GM12801 (cell line): ENCODE data around the gene RNF13.

ENCODE experiments used
- TF ChIP-seq, protein P1 (sequence below): IDR thresholded peaks from one replicate; pipeline ENCODE4 v1.5.1; 2011; ENCODE audit warnings: control low read depth; ENCODE audit not compliant: insufficient read length; ENCODE audit errors: extremely low read depth

Gene RNF13

DNA sequence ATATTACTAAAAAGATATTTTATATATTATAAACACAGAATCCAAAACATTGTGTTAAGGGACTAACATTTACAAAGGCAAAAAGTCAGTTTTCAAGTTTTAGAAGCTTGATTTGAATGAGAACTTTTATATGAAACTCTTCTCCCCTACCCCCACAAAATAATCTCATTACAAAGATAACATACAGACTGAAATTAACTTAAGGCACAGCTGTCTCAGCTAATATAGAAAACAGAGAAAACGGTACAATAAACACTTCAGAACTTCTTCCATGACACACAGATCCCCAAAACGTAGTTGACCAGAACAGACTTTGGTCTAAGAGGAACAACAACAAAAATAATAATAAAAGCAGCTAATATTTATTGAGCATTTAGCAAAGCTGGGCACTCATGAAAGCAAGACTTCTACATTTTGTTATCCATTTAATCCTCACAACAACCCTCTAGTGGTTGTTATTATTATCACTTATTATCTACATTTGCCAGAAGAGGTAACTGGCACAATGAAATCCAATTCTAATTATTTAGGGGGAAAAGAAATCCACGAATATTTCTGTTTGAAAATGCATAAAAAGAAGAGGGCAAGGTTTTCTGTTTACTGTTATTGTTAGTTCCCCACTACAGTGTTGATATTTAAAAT is 89.6 kb downstream of the RNF13 start:
- TF ChIP-seq, protein P1, sequence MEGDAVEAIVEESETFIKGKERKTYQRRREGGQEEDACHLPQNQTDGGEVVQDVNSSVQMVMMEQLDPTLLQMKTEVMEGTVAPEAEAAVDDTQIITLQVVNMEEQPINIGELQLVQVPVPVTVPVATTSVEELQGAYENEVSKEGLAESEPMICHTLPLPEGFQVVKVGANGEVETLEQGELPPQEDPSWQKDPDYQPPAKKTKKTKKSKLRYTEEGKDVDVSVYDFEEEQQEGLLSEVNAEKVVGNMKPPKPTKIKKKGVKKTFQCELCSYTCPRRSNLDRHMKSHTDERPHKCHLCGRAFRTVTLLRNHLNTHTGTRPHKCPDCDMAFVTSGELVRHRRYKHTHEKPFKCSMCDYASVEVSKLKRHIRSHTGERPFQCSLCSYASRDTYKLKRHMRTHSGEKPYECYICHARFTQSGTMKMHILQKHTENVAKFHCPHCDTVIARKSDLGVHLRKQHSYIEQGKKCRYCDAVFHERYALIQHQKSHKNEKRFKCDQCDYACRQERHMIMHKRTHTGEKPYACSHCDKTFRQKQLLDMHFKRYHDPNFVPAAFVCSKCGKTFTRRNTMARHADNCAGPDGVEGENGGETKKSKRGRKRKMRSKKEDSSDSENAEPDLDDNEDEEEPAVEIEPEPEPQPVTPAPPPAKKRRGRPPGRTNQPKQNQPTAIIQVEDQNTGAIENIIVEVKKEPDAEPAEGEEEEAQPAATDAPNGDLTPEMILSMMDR = no peak

- TF ChIP-seq, protein P1 = no peak
Measured at GRCh38 chr3:149906036-149906435, 93.0 kb downstream of the RNF13 start.

- TF ChIP-seq, protein P1 = no peak
Measured at GRCh38 chr3:149908424-149908957, 95.5 kb downstream of the RNF13 start.

- TF ChIP-seq, protein P1 = no peak
Measured at GRCh38 chr3:149909923-149910322, 96.9 kb downstream of the RNF13 start.

DNA sequence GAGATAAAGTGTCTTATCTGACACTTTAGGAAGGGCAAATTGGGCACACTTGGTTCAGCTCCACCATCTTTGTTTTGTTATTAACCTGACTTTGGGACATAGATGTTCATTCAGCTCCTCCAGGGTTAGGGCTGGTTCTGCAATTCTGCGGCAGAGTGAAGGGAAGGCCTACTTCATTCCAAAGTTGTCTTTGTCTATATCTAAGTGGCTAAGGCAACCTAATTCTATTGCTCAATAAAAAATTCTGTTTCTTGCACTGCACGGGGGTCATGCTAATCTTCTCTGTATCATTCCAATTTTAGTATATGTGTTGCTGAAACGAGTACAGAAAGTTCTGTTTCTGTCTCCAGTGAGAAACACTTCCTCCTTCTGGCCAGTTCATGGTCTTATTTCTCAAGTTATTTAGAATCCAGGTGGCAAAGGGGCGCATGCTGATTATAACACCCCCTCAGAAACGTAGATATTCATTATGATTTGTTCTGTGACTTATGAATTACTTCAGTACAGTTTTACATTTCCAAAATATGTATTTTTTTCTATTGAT is 104.2 kb downstream of the RNF13 start:
- TF ChIP-seq, protein P1 = no peak

- TF ChIP-seq, protein P1 = no peak
Measured at GRCh38 chr3:149919509-149919908, 106.5 kb downstream of the RNF13 start.

- TF ChIP-seq, protein P1 = no peak
Measured at GRCh38 chr3:149920119-149920518, 107.1 kb downstream of the RNF13 start.
